Measurements from ENCODE around the gene IGF1. TPM values are rescaled to one million over a fixed set of nuclear protein-coding genes. Genes with fewer than 3 reads are reported as not detected.

The IGF1 gene
- total RNA-seq, 1 experiment from 2014 or later = not detected

GRCh38 chr12:102521662-102522277, 41.4 kb upstream of the IGF1 start (continued):
- TF ChIP-seq TEAD1 (CRISPR knock-in tag; IDR thresholded peaks at IDR 0.05) (no peak), NR1H2 (CRISPR knock-in tag; IDR thresholded peaks at IDR 0.05) (no peak), IRF2 (CRISPR knock-in tag; IDR thresholded peaks at IDR 0.05; ENCODE audit: borderline replicate concordance, low read depth) (no peak), MLX (CRISPR knock-in tag; IDR thresholded peaks at IDR 0.05) (no peak), FOXP1 (CRISPR knock-in tag; IDR thresholded peaks at IDR 0.05; ENCODE audit: borderline replicate concordance) (no peak), PRRX2 (CRISPR knock-in tag; IDR thresholded peaks at IDR 0.05) (no peak)

GRCh38 chr12:102518871-102519270, 38.5 kb upstream of the IGF1 start:
- DNase-seq (ENCODE audit: low spot score) = no peak
- no peaks in the 10 kb centered on the region for H3K27me3 Mint-ChIP-seq (ENCODE audit: low read depth)
- TF ChIP-seq ZNF281 (CRISPR knock-in tag; IDR thresholded peaks at IDR 0.05) (no peak), USF1 (CRISPR knock-in tag; IDR thresholded peaks at IDR 0.05) (0 out of 2 replicates have a peak, but pooled peaks have one; percentile 12), USF2 (CRISPR knock-in tag; IDR thresholded peaks at IDR 0.05) (0 out of 2 replicates have a peak, but pooled peaks have one; percentile 41)
- ChIA-PET POLR2A (no interaction called here), CTCF (interaction anchor here (1.0 kb wide), 1 partner anchor 579 kb away, joined by 3 read pairs; no protein-coding TSS in a partner anchor)
- no peaks in the 10 kb centered on the region for H3K36me3 Mint-ChIP-seq
- no peak for ATAC-seq
- peaks cover 6% of the 10 kb centered on the region for H3K4me1 Mint-ChIP-seq
- H3K4me3 Mint-ChIP-seq = no peak overlapping the region
- no peak overlapping the region for H3K27ac Mint-ChIP-seq
- peaks cover 11% of the 10 kb centered on the region for H3K9me3 Mint-ChIP-seq

GRCh38 chr12:102514696-102515095, 34.3 kb upstream of the IGF1 start:
- Mint-ChIP-seq H3K4me1 (peaks cover 8% of the 10 kb centered on the region), H3K27ac (no peak overlapping the region), H3K27me3 (ENCODE audit: low read depth) (peaks cover 4% of the 10 kb centered on the region; the same call in 1 of the 2 replicates), H3K4me3 (no peak overlapping the region), H3K9me3 (peaks cover 5% of the 10 kb centered on the region), H3K36me3 (no peaks in the 10 kb centered on the region)
- CTCF ChIA-PET = interaction anchor here (1.2 to 2.0 kb wide), 5 partner anchors 12 to 297 kb away, joined by 4 to 17 read pairs (median 4); no protein-coding TSS in a partner anchor
- POLR2A ChIA-PET = no interaction called here
- DNase-seq (ENCODE audit: low spot score) (no peak), ATAC-seq (no peak)
- TF ChIP-seq GRHL2 (CRISPR knock-in tag; IDR thresholded peaks at IDR 0.05; ENCODE audit: insufficient replicate concordance, severe bottlenecking) (no peak), ATF2 (CRISPR knock-in tag; IDR thresholded peaks at IDR 0.05; ENCODE audit: borderline replicate concordance, low read depth) (no peak), E2F4 (CRISPR knock-in tag; IDR thresholded peaks at IDR 0.05; ENCODE audit: borderline replicate concordance, low read depth) (no peak), FOXP1 (CRISPR knock-in tag; IDR thresholded peaks at IDR 0.05; ENCODE audit: borderline replicate concordance) (no peak), ETV6 (CRISPR knock-in tag; IDR thresholded peaks at IDR 0.05) (no peak), GABPB1 (CRISPR knock-in tag; IDR thresholded peaks at IDR 0.05) (no peak), RELA (CRISPR knock-in tag; IDR thresholded peaks at IDR 0.05; ENCODE audit: borderline replicate concordance) (no peak), ZNF232 (CRISPR knock-in tag; IDR thresholded peaks at IDR 0.05) (no peak), STAT6 (CRISPR knock-in tag; conservative IDR thresholded peaks at IDR 0.05; ENCODE audit: low read depth) (no peak), TCF7 (CRISPR knock-in tag; IDR thresholded peaks at IDR 0.05; ENCODE audit: low read depth) (no peak), ZNF121 (CRISPR knock-in tag; IDR thresholded peaks at IDR 0.05) (no peak), ZNF396 (CRISPR knock-in tag; IDR thresholded peaks at IDR 0.05; ENCODE audit: borderline replicate concordance) (no peak), IRF2 (CRISPR knock-in tag; IDR thresholded peaks at IDR 0.05; ENCODE audit: borderline replicate concordance, low read depth) (no peak)

All from WTC11 (cell line).